Gastrocnemius medialis (tissue), 4 donors: Measurements from ENCODE around the gene SEC22A. TPM values are rescaled to one million over a fixed set of nuclear protein-coding genes. Genes with fewer than 3 reads are reported as not detected.

Experiments used
- ATAC-seq, 2 donors: fragments of 150-250 bp; one replicate each; pipeline ENCODE4 v1.9.1; 2016
- DNase-seq, 2 donors: peaks; one replicate each; pipeline ENCODE4 v3.0.0-alpha.2; 2019
- H3K27ac ChIP-seq, 4 donors: fragments of 200-600 bp; sonication (generic); 1 replicate in 1 of 4; 2 replicates in 3 of 4; pipeline ENCODE4 v1.5.1; 2016 to 2018; ENCODE audit warnings: mild to moderate bottlenecking in 2 of 4, moderate library complexity in 1 of 4
- H3K27me3 ChIP-seq, 3 donors: fragments of 200-600 bp; sonication (generic) in 2 of 3; 1 replicate in 1 of 3; 2 replicates in 2 of 3; pipeline versions ENCODE4 v1.5.1 to v1.6.0; 2016 to 2019; ENCODE audit warnings: mild to moderate bottlenecking in 1 of 3, moderate library complexity in 1 of 3
- H3K36me3 ChIP-seq, 2 donors: fragments of 200-600 bp; sonication (generic) in 1 of 2; one replicate each; pipeline ENCODE4 v1.5.1; 2017 to 2018
- H3K4me1 ChIP-seq, 2 donors: fragments of 200-600 bp; sonication (generic) in 1 of 2; one replicate each; pipeline ENCODE4 v1.5.1; 2016 to 2017; ENCODE audit warnings: mild to moderate bottlenecking in 2 of 2
- H3K4me3 ChIP-seq, 4 donors: fragments of 200-600 bp; sonication (generic) in 3 of 4; 1 replicate in 1 of 4; 2 replicates in 3 of 4; pipeline ENCODE4 v1.5.1; 2016 to 2019; ENCODE audit warnings: mild to moderate bottlenecking in 2 of 4
- H3K9me3 ChIP-seq, 3 donors: fragments of 200-600 bp; sonication (generic) in 2 of 3; 1 replicate in 1 of 3; 2 replicates in 2 of 3; pipeline ENCODE4 v1.5.1; 2016 to 2019
- POLR2A ChIP-seq, 2 donors: fragments of 450-650 bp; IDR thresholded peaks; one replicate each; pipeline ENCODE4 v1.6.1; 2017; ENCODE audit warnings: antibody characterized with exemption in 2 of 2, mild to moderate bottlenecking in 2 of 2, moderate library complexity in 2 of 2
- in situ Hi-C, 4 donors: fragments of 200-750 bp; cut with MboI; loops; one replicate each; pipeline versions ENCODE4 v1.15.0 to v1.8.0; 2017; ENCODE audit warnings: low sequenced_read_pairs in 4 of 4
- intact Hi-C: fragments of 100-400 bp; cut with DNase I; formaldehyde crosslinking; loops from one replicate; pipeline ENCODE4 v1.15.1; 2023; ENCODE audit warnings: low total_unique reads
- microRNA-seq, 2 donors: library from miRNA; unstranded; fragments of <30 nt; microRNA quantifications; one replicate each; pipeline ENCODE4, GENCODE V29; 2016; ENCODE audit warnings: borderline replicate concordance in 2 of 2
- total RNA-seq, 4 donors: library from RNA; depleted of rRNA; stranded (reverse); fragments of >200 nt; gene quantifications; one replicate each; pipeline versions ENCODE4 v1.1.0 to v1.2.3, GENCODE V29; 2016
- TF ChIP-seq, protein P1 (sequence below), 5 experiments: fragments of 450-650 bp in 3 of 5; fragments of 200-600 bp in 2 of 5; sonication (generic) in 2 of 5; IDR thresholded peaks in 4 of 5; conservative IDR thresholded peaks in 1 of 5; 1 replicate in 4 of 5; 2 replicates in 1 of 5; pipeline ENCODE4 v1.5.1; 2016 to 2019; ENCODE audit warnings: antibody characterized with exemption in 5 of 5, mild to moderate bottlenecking in 3 of 5, moderate library complexity in 3 of 5

The SEC22A gene
- total RNA-seq, 4 donors from 2014 or later, result 13.8 to 22.6 (median 16.8) TPM

DNA sequence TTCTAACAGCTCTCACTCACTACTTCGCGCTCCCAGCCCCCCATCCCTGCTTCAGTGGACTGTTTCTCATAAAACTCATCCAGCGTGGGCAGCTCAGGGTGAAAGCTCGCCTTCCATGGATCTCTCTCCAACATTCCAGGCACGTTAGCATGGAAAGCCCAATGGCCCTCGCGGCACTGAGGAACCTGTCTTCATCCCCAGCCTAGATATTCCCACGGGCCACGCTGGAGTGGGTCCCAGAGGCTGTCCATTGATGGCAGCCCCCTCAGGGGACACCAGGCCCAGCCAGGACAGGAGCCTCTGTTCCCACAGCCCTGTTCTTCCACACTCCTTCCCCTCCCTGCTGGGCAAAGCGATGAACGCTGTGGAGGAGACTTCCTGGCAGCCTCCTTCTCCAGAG is 121.1 kb downstream of the SEC22A start:
- no peak overlapping the region for H3K4me3 ChIP-seq
- H3K27ac ChIP-seq, result no peak overlapping the region
- H3K36me3 ChIP-seq, result no peaks in the 10 kb centered on the region
- intact Hi-C loops, result no loop called here
- no peaks in the 10 kb centered on the region for H3K9me3 ChIP-seq
- ATAC-seq (no peak), DNase-seq (no peak)
- in situ Hi-C loops, result no loop called here
- TF ChIP-seq, protein P1, sequence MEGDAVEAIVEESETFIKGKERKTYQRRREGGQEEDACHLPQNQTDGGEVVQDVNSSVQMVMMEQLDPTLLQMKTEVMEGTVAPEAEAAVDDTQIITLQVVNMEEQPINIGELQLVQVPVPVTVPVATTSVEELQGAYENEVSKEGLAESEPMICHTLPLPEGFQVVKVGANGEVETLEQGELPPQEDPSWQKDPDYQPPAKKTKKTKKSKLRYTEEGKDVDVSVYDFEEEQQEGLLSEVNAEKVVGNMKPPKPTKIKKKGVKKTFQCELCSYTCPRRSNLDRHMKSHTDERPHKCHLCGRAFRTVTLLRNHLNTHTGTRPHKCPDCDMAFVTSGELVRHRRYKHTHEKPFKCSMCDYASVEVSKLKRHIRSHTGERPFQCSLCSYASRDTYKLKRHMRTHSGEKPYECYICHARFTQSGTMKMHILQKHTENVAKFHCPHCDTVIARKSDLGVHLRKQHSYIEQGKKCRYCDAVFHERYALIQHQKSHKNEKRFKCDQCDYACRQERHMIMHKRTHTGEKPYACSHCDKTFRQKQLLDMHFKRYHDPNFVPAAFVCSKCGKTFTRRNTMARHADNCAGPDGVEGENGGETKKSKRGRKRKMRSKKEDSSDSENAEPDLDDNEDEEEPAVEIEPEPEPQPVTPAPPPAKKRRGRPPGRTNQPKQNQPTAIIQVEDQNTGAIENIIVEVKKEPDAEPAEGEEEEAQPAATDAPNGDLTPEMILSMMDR (IDR thresholded peaks at IDR 0.05 in 4 of 5, conservative IDR thresholded peaks at IDR 0.05 in 1 of 5), result no peak
- TF ChIP-seq POLR2A (IDR thresholded peaks at IDR 0.05), result no peak
- no peaks in the 10 kb centered on the region for H3K27me3 ChIP-seq
- H3K4me1 ChIP-seq, result no peaks in the 10 kb centered on the region

Small RNA genes lying within 50 kb of the gene (microRNA-seq; reads per million reads assigned to microRNA genes)
- gene MIR7110, result 0 reads per million in 2 donors

Other genes with a start within 250 kb of the SEC22A start
- gene SEMA5B, start 174.2 kb upstream of the SEC22A start, total RNA-seq, result under 1 TPM in 2 of 4 donors, not detected in 2; 0.10 to 0.26 TPM
- gene PDIA5, start 134.9 kb upstream of the SEC22A start, total RNA-seq, result 1 to 10 TPM; 2.3 to 4.2 (median 3.0) TPM
- 1 to 10 TPM; 1.0 to 6.4 (median 4.3) TPM for gene ADCY5, start 247.1 kb downstream of the SEC22A start, total RNA-seq